GM12892 (cell line): ENCODE data around the gene KIF5B.

Source experiments
- POLR2A ChIP-seq: IDR thresholded peaks from 2 replicates; pipeline ENCODE4 v1.6.1; 2011; ENCODE audit warnings: low read depth, low read length, control low read depth
- POLR2AphosphoS5 ChIP-seq: IDR thresholded peaks from 2 replicates; pipeline ENCODE4 v1.6.1; 2011; ENCODE audit warnings: low read depth, low read length, control low read depth

DNA sequence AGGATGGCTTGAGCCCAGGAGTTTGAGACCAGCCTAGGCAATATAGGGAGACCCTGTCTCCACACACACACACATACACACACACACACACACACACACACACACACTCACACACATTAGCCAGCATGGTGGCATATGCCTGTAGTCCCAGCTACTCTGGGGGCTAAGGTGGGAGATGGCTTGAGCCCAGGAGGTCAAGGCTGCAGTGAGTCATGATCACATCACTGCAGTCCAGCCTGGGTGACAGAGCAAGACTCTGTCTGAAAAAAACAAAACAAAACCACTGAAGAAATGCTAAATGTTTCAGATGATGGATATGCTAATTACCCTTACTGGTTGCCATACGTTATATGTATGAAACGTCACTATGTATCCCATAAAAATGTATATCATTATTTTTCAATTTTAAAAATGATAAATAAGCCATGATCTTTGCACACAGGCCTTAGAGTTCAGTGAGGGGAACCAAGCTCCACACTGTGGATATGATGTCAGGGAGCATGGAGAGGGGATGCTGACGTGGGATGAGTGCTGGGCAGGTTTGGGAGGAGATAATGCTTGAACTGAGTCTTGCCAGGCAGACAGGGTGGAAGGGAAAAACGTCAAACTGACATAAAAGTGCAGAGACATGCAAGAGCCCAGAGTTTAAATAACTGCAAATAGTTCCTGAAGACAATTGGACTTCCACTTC, 81.6 kb downstream of the KIF5B start:
- TF ChIP-seq POLR2A (no peak), POLR2AphosphoS5 (no peak)
